ENCODE data around the gene ZNF282.

The ZNF282 gene

GRCh38 chr7:149195180-149196150 lies at the start of gene ZNF282:
ZNF282 (plus strand) TSS chr7:149195546; CDS start chr7:149195590, 44 bp downstream.
- peak; percentile 69 for DNase-seq (ENCODE audit: low read depth)

- peak; percentile 74 for DNase-seq (ENCODE audit: low read depth)
Observed at GRCh38 chr7:149147072-149147751, 48.1 kb upstream of the ZNF282 start, which contains the start of gene ZNF398. ZNF398 (plus strand) TSS chr7:149147453; CDS start chr7:149147743, 290 bp downstream.

DNA sequence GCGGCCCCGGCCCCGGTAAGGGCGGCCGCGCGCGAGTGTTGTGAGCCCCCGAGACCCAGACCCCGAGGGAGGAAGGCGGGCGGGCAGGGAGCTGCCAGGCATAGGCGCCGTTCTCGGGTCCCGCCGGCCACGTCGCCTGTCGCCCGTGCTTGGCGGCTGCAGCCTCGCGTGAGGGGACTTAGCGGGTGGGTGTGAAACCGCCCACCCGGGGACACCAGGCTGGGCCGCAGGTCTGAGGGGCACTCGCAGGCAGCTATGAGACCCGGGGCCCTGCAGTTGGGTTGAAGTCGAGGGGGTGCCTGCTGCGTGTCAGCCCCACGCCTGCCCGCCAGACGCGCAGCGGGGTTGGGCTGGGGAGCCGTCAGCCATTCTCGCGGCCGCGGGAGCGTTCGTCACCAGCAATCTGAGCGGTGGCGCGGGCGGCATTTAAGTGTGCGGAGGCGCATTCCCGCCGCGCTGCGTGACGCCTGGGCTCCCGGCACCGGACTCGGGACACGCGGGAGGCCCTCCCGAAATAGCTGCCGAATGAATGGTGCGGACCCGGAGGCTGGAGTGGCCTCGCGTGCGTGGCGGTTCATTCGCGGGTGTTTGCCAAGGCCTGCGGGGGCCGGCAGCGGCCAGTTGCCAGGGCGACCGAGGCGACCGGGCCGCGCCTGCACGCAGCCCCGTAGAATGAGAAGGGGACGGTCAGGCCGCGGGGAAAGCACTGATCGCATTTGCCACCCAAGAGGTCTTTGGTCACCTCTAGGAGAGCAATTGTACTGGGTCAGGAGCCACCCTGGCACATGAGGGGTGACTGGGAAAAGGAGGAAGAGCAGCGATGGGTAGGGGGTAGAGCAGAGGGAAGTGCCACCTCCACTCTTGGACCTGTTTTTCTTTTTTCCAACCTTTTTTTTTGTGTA lies 47.3 kb upstream of the ZNF282 start:
- DNase-seq (ENCODE audit: low read depth), result peak; percentile 57

- no peak for DNase-seq (ENCODE audit: low read depth)
Observed at GRCh38 chr7:149150981-149151380, 44.4 kb upstream of the ZNF282 start.

GRCh38 chr7:149153346-149153745 lies 42.0 kb upstream of the ZNF282 start:
- no peak for DNase-seq (ENCODE audit: low read depth)

DNA sequence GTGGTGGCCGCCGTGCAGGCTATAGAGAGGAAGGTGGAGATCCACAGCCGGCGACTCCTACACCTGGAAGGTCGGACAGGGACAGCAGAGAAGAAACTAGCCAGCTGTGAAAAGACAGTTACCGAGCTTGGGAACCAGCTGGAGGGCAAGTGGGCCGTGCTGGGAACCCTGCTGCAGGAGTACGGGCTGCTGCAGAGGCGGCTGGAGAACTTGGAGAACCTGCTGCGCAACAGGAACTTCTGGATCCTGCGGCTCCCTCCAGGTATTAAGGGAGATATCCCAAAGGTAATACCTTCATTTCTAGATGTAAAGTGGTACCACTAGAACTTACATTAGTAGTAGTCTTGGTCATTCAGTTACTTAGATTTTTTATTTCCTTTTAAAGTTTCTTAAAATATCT lies 41.3 kb upstream of the ZNF282 start:
- DNase-seq (ENCODE audit: low read depth), result no peak

- no peak for DNase-seq (ENCODE audit: low read depth)
Observed at GRCh38 chr7:149156898-149157297, 38.4 kb upstream of the ZNF282 start.

- DNase-seq (ENCODE audit: low read depth), result no peak
Observed at GRCh38 chr7:149161241-149161848, 34.0 kb upstream of the ZNF282 start.

DNA sequence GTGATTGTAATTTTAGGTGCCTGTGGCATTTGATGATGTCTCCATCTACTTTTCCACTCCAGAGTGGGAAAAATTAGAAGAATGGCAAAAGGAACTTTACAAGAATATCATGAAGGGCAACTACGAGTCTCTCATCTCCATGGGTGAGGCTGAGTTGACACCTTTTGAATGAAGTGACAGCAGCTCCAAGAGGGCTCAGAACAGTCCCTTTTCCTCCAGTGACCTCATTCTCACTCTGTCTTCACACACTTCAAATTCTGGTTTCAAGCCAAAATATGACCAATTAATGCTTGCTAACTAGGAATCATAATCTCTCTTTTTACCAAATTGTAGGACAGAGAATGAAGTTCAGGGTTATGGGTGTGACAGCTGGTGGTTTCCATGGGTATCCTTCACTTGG lies 29.2 kb upstream of the ZNF282 start:
- DNase-seq (ENCODE audit: low read depth), result no peak

DNA sequence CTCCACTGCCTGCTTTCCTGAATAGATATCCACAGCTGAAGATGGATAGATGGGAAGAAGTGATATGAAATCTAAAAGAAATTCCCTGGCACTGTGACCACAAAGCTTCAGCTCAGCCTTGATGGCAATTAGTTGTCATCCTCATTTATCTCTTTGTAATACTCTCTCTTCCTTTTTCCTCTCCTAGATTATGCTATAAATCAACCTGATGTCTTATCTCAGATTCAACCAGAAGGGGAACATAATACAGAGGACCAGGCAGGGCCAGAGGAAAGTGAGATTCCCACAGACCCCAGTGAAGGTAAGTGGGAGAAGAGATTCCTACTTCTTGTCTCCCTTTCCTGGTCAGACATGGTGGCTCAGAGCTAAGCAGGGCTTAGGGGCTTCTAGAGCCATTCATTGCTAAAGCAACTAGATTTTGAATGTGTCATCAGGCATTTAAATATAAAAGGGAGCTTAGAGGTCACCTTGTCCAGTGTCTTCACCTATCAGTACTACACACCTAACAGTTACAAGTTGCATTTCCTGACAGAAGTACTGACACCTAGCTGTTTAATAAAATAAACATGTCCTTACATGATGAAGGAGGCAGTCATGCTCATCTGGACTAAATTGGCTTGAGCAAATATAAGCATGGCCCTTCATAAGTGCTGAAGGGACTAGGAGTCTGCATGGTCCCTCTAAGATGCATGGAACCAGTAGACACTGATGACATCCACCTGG lies 28.6 kb upstream of the ZNF282 start:
- DNase-seq (ENCODE audit: low read depth), result no peak

DNA sequence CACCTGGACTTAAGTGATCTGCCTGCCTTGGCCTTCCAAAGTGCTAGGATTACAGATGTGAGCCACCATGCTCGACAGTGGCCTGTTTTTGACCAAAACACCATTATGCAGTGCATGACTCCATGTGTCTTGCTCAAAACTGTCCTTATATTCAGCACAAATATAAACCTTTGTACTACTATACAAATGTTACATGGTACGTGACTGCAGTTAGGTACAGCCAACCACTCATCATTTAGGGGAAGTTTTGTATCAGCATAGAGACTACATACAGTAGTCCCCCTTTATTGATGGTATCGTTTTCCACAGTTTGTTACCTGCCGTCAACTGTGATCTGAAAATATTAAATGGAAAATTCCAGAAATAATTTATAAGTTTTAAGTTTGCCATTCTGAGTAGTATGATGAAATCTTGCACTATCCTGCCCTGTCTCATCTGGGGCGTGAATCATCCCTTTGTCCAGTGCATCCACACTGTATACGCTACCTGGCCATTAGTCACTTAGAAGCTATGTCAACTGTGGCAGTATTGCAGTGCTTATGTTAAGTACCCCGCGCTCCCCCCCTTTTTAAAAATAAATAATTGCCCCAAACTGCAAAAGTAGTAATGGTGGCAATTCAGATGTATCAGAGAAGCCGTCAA lies 23.3 kb upstream of the ZNF282 start:
- no peak for DNase-seq (ENCODE audit: low read depth)

DNA sequence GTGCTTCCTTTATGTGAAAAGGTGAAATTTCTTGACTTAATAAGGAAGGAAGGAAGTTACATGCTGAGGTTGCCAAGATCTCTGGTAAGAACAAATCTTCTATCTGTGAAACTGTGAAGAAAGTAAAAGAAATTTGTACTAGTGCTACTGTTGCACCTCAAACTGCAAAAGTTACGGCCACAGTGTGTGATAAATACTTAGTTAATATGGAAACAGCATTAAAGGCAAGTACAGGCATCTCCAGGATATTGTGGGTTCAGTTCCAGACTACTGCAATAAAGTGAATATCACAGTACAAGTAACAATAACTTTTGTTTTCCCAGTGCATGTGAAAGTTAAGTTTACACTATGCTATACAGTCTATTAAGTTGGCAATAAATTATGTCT lies 22.8 kb upstream of the ZNF282 start:
- DNase-seq (ENCODE audit: low read depth), result no peak

GRCh38 chr7:149175150-149175549 lies 20.2 kb upstream of the ZNF282 start:
- no peak for DNase-seq (ENCODE audit: low read depth)

DNA sequence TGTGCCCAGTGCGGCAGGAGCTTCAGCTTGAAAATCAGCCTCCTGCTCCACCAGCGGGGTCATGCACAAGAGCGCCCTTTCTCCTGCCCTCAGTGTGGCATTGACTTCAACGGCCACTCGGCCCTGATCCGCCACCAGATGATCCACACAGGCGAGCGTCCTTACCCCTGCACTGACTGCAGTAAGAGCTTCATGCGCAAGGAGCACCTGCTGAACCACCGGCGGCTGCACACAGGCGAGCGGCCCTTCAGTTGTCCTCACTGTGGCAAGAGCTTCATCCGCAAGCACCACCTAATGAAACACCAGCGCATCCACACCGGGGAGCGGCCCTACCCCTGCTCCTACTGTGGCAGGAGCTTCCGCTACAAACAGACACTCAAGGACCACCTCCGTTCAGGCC lies 16.1 kb upstream of the ZNF282 start:
- no peak for DNase-seq (ENCODE audit: low read depth)

- no peak for DNase-seq (ENCODE audit: low read depth)
Observed at GRCh38 chr7:149180722-149181449, 14.5 kb upstream of the ZNF282 start.

- DNase-seq (ENCODE audit: low read depth), result no peak
Observed at GRCh38 chr7:149181450-149181790, 13.9 kb upstream of the ZNF282 start.

GRCh38 chr7:149184274-149184673 lies 11.1 kb upstream of the ZNF282 start:
- no peak for DNase-seq (ENCODE audit: low read depth)

- DNase-seq (ENCODE audit: low read depth), result no peak
Observed at GRCh38 chr7:149188213-149188612, 7.1 kb upstream of the ZNF282 start.

- no peak for DNase-seq (ENCODE audit: low read depth)
Observed at GRCh38 chr7:149188637-149189259, 6.6 kb upstream of the ZNF282 start.
